ENCODE data around the gene MET.
"Not testable (repeated sequence)": the region's sequence is repeated elsewhere in the genome, so short reads cannot be mapped to it uniquely, and the experiment has no call there.

Gene MET

GRCh38 chr7:116671681-116672595 is at the start of gene MET:
Gene MET, plus strand, starts transcription at chr7:116672196. Its CDS starts 26,889 bp downstream, at chr7:116699085.
- DNase-seq (ENCODE audit: low spot score) = peak; percentile 94

- DNase-seq (ENCODE audit: low spot score) = no peak
These were observed 45.1 kb upstream of the MET start for GRCh38 chr7:116626886-116627285.

DNA sequence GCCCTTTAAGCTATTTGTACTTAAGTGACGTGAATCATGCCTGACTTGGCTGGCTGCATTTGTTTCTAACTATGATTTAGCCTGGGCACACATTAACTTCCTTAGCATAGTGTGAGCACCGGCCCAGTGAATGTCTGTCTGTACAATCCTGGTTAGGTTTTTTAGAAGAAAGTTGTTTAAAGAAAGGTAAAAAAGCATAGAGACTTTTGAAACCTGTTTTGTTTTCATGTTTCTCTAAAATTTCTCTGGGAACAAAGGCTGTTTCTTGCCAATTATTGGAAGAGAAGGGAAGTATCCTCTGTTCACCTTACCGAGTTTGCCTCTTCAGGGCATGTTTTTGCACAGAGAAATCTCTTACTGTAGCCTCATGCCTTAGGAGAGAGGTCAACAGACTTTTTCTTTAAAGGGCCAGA is 42.9 kb upstream of the MET start:
- DNase-seq (ENCODE audit: low spot score) = peak; percentile 18

GRCh38 chr7:116630357-116630756 is 41.6 kb upstream of the MET start:
- DNase-seq (ENCODE audit: low spot score) = no peak

GRCh38 chr7:116630932-116631671 is 40.9 kb upstream of the MET start:
- DNase-seq (ENCODE audit: low spot score) = peak; percentile 81

- no peak for DNase-seq (ENCODE audit: low spot score)
These were observed 40.3 kb upstream of the MET start for GRCh38 chr7:116631676-116632075.

DNA sequence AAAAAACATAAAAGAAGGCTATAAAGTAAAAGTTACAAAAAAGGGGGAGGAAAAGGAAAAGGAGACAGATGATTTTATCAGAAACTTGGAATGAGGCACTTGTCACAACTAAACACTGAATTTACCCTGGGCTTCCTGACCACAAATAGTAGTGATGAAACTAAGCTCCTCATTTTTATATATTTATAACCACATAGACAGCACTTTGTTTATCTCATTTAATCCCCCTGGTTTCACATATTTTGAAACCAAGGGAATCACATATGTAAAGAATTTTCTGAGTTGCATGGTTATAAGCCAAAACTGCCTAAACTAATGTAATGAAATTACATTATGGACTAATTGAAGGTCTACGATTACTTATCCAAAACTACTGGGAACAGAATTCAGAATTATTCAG is 39.6 kb upstream of the MET start:
- DNase-seq (ENCODE audit: low spot score) = no peak

DNA sequence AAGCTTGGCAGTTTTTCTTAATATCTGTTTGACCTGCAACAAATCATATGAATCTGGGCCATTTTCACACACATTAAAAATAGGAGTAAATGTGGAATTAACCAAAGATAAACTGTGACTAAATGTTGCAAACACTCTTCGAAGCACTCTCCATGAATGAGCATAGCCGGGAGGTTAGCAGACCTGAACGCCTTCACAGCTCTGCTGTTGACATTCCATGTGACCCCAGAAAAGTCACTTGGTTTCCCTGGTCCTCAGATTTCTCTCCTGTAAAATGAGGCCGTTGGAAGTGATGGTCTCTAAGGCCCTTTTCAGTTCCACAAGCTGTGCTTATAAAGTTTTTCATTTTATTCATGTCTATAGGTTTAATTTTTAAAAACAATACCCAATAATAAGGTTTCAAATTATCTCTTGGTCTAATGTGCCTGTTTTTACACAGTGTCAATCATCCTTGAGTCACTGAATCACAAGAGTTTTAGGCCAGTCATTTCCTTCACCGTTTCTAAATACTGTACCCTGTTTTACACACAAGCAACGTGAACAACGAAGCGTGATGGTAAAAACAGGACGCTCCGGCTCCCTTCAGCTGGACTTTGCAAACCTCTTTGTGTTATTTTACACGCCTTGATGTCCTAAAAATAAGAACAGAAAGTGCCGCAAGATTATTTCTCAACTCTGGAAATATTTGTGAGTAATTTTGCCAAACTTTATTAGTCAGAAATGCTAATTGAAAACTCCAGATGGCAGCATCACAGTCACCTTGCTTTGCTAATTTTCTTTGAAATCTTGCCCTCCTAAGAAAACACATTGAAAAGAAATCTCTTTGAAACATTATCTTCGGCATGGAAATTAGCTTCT is 38.6 kb upstream of the MET start:
- DNase-seq (ENCODE audit: low spot score) = peak; percentile 46

DNA sequence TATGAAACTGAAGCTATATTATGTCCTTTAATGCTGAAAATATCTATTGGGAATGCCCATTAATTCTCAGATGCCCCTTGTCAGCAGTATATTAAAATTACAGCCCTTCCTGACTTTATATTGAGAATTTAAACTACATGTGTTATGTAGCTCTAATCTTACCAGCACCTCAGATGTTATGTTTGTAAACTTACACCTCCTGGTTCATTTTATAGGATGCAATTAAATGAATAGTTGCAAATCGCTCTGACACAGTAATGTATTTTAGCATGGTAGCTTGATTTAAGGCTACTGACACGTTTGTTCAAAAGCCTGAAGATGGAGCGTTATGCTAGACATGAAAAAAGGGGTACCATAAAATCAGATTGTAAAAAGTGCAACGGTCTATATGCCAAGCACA is 35.0 kb upstream of the MET start:
- no peak for DNase-seq (ENCODE audit: low spot score)

GRCh38 chr7:116638592-116638991 is 33.4 kb upstream of the MET start:
- DNase-seq (ENCODE audit: low spot score) = not testable (repeated sequence)

DNA sequence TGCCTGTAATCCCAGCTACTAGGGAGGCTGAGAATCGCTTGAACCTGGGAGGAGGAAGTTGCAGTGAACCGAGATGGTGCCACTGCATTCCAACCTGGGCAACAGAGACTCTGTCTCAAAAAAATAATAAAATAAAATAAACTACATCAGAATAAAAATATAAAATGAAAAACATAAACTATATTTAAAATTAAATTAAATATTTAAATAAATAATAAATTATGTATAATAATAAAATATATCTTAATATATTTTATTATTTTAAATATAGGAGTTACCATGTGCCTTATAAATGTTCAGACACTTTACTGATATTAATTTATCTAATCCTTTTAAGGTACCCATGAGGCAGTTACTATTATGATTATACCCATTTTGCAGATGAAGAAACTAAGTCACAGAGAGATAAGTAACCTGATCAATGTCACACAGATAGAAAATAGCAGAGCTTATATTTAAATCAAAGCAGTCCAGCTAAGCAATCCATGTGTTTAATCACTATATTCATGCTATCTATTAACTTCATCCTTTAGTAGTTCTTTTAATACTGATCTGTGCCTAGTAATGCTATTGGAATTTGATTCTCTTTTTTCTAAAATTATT is 30.3 kb upstream of the MET start:
- DNase-seq (ENCODE audit: low spot score) = no peak

DNA sequence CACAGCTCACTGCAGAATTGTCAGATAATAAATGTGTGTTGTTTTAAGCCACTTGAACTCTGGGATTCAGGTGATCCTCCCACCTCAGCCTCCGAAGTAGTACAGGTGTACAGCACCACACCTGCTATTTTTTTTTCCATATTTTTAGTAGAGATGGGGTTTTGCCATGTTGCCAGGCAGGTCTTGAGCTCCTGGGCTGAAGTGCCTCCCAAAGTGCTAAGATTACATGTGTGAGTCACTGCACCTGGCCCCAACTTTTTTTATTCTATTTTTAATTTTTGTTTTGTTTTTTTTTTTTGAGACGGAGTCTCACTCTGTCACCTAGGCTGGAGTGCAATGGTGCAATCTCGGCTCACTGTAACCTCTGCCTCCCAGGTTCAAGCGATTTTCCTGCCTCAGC is 28.8 kb upstream of the MET start:
- not testable (repeated sequence) for DNase-seq (ENCODE audit: low spot score)

- no peak for DNase-seq (ENCODE audit: low spot score)
These were observed 27.4 kb upstream of the MET start for GRCh38 chr7:116644628-116645027.

DNA sequence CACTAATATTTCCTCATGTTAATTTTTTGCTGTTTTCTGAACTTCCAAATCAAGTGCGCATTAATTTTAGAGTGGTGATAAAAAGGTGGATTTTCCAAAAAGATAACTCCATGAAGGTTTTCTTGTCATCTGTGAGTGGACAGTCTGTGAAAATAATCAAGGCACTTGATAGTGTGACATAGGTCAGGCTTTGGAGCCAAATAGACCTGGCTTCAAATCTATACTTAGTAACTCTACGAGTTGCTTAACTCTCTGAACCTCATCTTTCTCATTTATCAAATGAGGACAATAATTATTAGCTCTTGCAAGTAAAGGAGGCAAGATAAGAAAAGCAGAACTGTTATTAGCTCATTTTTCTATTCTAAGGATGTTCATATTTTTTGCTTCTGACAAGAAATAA is 24.7 kb upstream of the MET start:
- DNase-seq (ENCODE audit: low spot score) = no peak

- DNase-seq (ENCODE audit: low spot score) = no peak
These were observed 24.1 kb upstream of the MET start for GRCh38 chr7:116647861-116648260.

GRCh38 chr7:116650436-116650835 is 21.6 kb upstream of the MET start:
- no peak for DNase-seq (ENCODE audit: low spot score)

GRCh38 chr7:116652793-116653192 is 19.2 kb upstream of the MET start:
- peak; percentile 24 for DNase-seq (ENCODE audit: low spot score)

GRCh38 chr7:116653204-116653603 is 18.8 kb upstream of the MET start:
- DNase-seq (ENCODE audit: low spot score) = peak; percentile 63

DNA sequence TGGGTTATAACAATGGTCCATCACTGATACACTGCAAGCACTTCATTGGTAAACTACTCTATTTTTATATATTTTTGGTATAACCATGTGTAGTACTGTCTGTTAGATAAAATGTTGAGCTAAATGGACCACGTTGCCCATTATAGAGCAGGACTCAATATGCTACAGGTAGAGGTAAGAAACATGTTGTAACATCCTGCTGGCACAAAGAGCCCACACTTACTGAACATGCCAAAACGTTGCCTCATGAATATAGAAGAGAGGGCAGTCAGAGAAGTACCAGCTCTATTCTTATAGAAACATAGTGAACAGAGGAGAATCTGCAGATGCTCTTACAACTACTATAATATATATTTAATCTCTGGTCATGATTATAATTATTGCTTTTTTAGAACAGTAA is 18.4 kb upstream of the MET start:
- DNase-seq (ENCODE audit: low spot score) = no peak

- not testable (repeated sequence) for DNase-seq (ENCODE audit: low spot score)
These were observed 12.7 kb upstream of the MET start for GRCh38 chr7:116659248-116659647.

DNA sequence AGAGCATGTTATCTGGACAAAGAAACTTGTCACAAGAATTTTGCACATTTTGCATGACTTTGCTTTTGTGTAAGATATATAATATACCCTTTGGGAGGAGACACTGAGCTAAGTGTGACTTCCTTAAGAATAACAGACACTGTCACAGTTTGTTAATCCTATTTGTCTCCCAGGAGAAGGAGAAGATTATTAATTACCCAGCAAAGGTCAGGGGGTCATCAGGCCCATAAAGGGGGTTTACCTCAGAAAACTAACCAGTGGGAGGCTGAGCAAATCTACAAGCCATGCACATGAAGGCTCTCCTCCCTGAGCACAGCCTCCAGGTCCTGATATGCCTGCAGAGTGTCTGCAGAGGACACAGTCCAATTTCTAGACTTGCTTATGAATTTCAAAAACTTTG is 10.1 kb upstream of the MET start:
- no peak for DNase-seq (ENCODE audit: low spot score)

- DNase-seq (ENCODE audit: low spot score) = no peak
These were observed 8.3 kb upstream of the MET start for GRCh38 chr7:116663744-116664143.

All from AG20443 (cell line).